Hematopoietic multipotent progenitor cell treated with erythropoietin and hydrocortisone succinate and interleukin-3 and kit ligand, for 4 days (in vitro differentiated cells): ENCODE results near the gene COL1A1.

ENCODE experiments used
- DNase-seq: peaks from one replicate; pipeline ENCODE4 v3.0.0-alpha.2; 2015

COL1A1 gene

GRCh38 chr17:50139185-50139783 is 62.1 kb downstream of the COL1A1 start:
- no peak for DNase-seq

GRCh38 chr17:50137042-50137441 is 64.4 kb downstream of the COL1A1 start:
- no peak for DNase-seq

GRCh38 chr17:50136096-50136687 is 65.2 kb downstream of the COL1A1 start:
- DNase-seq, result no peak

GRCh38 chr17:50135316-50136095 is 65.9 kb downstream of the COL1A1 start:
- DNase-seq, result no peak

- no peak for DNase-seq
These were observed 67.0 kb downstream of the COL1A1 start for GRCh38 chr17:50134206-50135110.

GRCh38 chr17:50133769-50134099 is 67.7 kb downstream of the COL1A1 start:
- no peak for DNase-seq
